ENCODE data around the gene GVQW3. TPM values are rescaled to one million over a fixed set of nuclear protein-coding genes. Genes with fewer than 3 reads are reported as not detected.
"Not testable (repeated sequence)": the region's sequence is repeated elsewhere in the genome, so short reads cannot be mapped to it uniquely, and the experiment has no call there.

GVQW3 gene
- polyA plus RNA-seq, 6 donors from 2014 or later, result 0.10 to 3.5 (median 0.86) TPM

DNA sequence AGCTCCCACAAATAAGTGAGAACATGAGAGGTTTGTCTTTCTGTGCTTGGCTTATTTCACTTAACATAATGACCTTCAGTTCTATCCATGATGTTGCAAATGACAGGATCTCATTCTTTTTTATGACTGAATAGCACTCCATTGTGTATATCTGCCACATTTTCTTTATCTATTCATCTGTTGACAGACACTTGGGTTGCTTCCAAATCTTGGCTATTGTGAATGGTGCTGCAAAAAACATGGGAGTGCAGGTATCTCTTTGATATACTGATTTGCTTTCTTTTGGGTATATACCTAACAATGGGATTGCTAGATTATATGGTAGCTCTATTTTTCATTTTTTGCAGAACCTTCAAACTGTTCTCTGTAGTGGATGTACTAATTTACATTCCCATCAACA, 13.3 kb downstream of the GVQW3 start:
- DNase-seq (no peak), ATAC-seq (ENCODE audit: low read depth in 2 of 2) (no peak)
- H3K27ac Mint-ChIP-seq, result peak overlapping the region in 3 of 6 donors; percentile 1 to 61 (median 19)
- no peaks in the 10 kb centered on the region for H3K36me3 Mint-ChIP-seq
- no peaks in the 10 kb centered on the region for H3K27me3 Mint-ChIP-seq
- peaks cover 0 to 3% (median 0%) of the 10 kb centered on the region in 7 donors for H3K9me3 Mint-ChIP-seq
- peaks cover 7 to 10% (median 10%) of the 10 kb centered on the region in 3 donors for H3K4me1 Mint-ChIP-seq
- no peak overlapping the region for H3K4me3 Mint-ChIP-seq

DNA sequence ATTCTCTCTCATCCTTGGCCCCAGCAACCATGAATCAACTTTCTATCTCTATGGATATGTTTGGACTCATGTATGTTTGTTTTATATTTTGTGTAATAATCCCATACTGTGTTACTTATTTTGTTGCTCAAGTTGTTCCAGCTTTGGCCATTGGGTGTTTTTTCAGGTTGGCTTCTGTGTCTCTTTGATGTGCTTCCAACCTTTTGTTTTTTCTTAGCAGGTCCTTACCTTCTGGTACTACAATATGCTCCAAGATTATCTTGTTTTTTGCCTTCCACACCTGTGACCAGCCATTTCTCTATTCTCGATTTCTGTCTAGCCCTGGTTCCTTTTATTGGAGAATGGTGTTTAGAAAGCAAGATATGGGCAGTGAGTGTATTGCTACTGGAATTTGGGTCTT, 14.2 kb downstream of the GVQW3 start:
- peaks cover 7 to 10% (median 10%) of the 10 kb centered on the region in 3 donors for H3K4me1 Mint-ChIP-seq
- H3K9me3 Mint-ChIP-seq, result peaks cover 0 to 3% (median 0%) of the 10 kb centered on the region in 7 donors
- no peaks in the 10 kb centered on the region for H3K27me3 Mint-ChIP-seq
- no peak overlapping the region for H3K4me3 Mint-ChIP-seq
- ATAC-seq (ENCODE audit: low read depth in 2 of 2) (no peak), DNase-seq (no peak)
- no peak overlapping the region for H3K27ac Mint-ChIP-seq
- H3K36me3 Mint-ChIP-seq, result no peaks in the 10 kb centered on the region

DNA sequence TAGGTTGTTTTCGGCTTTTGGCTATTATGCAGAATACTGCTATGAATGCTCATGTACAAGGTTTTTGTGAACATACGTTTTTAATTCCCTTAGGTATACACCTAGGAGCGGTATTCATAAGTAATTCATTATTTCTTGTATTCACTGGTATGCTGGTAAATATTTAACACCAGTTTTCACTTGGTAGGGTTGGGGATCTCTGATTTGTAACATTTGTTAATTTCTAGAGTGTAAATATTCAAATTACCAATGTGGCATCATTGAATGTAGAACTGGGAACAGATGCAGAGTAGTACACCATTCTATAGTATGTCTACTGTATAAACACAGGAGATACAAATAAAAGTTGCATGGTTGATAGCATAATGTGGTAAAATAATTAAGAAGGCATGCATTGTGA, 16.3 kb downstream of the GVQW3 start:
- no peak for DNase-seq
- Mint-ChIP-seq H3K27me3 (no peaks in the 10 kb centered on the region), H3K36me3 (no peaks in the 10 kb centered on the region), H3K27ac (peak overlapping the region in 2 of 6 donors; percentile 66 to 83), H3K4me3 (no peak overlapping the region), H3K4me1 (peaks cover 7 to 10% (median 10%) of the 10 kb centered on the region in 3 donors), H3K9me3 (peaks cover 0 to 3% (median 0%) of the 10 kb centered on the region in 7 donors)
- no peak for ATAC-seq (ENCODE audit: low read depth in 2 of 2)

DNA sequence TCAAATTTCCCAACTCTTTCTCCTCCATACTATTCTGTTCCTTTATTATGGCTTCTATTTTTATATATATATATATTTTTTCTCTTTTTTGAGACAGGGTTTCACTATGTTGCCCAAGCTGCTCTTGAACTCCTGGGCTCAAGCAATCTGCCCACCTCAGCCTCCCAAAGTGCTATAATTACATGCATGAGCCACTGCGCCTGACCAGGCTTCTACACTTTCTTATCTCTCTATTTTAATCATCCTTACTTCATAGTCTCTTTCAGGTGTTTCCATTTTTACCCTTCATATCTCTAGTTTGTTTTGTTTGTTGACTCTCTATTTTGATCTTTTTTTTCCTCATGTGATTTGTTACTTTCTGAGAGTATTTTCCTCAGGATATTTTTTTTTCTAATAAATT, 19.8 kb downstream of the GVQW3 start:
- no peaks in the 10 kb centered on the region for H3K36me3 Mint-ChIP-seq

DNA sequence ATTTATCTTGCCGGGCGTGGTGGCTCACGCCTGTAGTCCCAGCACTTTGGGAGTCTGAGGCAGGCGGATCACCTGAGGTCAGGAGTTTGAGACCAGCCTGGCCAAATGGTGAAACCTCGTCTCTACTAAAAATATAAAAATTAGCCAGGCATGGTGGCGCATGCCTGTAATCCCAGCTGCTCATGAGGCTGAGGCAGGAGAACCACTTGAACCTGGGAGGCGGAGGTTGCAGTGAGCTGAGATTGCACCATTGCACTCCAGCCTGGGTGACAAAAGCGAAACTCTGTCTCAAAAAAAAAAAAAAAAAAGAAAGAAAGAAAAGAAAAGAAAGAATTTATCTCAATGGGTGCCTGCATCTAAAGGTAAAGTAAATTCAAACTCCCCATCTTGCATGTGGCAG, 20.4 kb downstream of the GVQW3 start:
- H3K27me3 Mint-ChIP-seq; H3K36me3 Mint-ChIP-seq; DNase-seq; ATAC-seq (ENCODE audit: low read depth in 2 of 2); H3K9me3 Mint-ChIP-seq; H3K4me3 Mint-ChIP-seq; H3K27ac Mint-ChIP-seq; H3K4me1 Mint-ChIP-seq: not testable (repeated sequence)

More for the DNA sequence above, 19.8 kb downstream of the GVQW3 start:
- ATAC-seq (ENCODE audit: low read depth in 2 of 2) (no peak), DNase-seq (no peak)
- peaks cover 0 to 3% (median 0%) of the 10 kb centered on the region in 7 donors for H3K9me3 Mint-ChIP-seq
- H3K27ac Mint-ChIP-seq, result peak overlapping the region in 1 of 6 donors; percentile 1
- H3K27me3 Mint-ChIP-seq, result peaks cover 0 to 8% (median 4%) of the 10 kb centered on the region in 3 donors
- H3K4me3 Mint-ChIP-seq, result no peak overlapping the region
- H3K4me1 Mint-ChIP-seq, result no peaks in the 10 kb centered on the region

DNA sequence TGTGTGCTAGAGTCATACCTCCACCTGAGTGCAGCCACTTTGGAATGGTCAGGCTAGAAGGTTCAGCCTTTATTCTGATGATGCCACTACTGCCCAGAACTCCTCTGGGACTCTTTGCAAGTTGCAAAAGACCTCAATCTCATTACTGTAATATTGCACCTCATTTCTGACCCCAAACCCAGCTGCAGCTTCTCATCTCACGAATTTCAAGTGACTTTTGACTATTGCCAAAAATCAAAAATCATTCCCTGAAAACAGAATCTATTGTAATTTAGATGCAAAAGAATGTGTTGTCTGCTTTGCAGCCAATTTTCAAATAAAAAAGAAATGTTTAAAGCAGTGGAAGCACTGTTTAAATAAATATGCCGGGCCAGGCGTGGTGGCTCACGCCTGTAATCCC, 25.2 kb downstream of the GVQW3 start:
- H3K27ac Mint-ChIP-seq, result no peak overlapping the region
- peaks cover 0 to 8% (median 4%) of the 10 kb centered on the region in 3 donors for H3K27me3 Mint-ChIP-seq
- DNase-seq (no peak), ATAC-seq (ENCODE audit: low read depth in 2 of 2) (no peak)
- H3K4me1 Mint-ChIP-seq, result no peaks in the 10 kb centered on the region
- no peak overlapping the region for H3K4me3 Mint-ChIP-seq
- H3K36me3 Mint-ChIP-seq, result no peaks in the 10 kb centered on the region
- H3K9me3 Mint-ChIP-seq, result peaks cover 0 to 3% (median 0%) of the 10 kb centered on the region in 7 donors

DNA sequence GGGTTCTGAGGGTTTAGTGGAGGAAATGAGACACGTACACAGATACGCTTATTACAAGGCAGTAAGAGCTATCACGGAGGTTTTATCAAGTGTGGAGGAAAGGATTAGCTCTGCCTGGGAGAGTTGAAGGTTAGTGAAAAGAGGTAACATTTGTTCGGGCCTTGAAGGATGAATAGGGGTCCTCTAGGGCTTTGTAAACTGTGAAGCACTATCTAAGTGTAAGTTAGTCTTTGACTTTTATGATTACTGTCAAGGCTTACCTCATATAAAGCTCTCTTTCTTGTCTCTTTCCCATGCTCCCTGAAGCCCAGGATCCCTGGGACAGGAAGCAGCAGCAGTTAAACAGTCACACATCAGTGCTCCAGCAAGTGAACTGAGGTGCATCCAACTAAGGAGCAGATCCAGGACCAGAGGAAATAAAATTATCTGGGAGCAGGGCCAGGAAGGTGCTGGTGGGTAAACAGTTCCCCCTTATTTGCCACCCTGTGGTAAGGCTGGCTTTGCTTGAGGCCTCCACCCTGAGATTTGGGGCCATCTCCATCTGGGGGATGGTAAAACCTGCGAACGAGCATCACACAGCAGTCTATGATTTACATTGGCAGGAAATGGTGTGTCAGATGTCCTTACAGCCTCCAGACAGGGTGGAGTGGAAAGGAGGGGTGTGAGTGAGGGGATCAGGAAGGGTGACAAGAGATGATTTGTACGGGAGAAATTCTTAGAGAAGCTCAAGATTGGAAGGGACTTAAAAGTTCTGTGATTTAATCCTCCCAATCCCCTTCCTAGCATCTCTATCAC, 27.2 kb downstream of the GVQW3 start:
- Mint-ChIP-seq H3K27me3 (peaks cover 8 to 15% (median 12%) of the 10 kb centered on the region in 3 donors), H3K4me3 (no peak overlapping the region), H3K36me3 (no peaks in the 10 kb centered on the region), H3K4me1 (no peaks in the 10 kb centered on the region), H3K27ac (peak overlapping the region in 2 of 6 donors; percentile 28 to 47), H3K9me3 (peaks cover 0 to 3% (median 0%) of the 10 kb centered on the region in 7 donors)
- DNase-seq (no peak), ATAC-seq (ENCODE audit: low read depth in 2 of 2) (no peak)

DNA sequence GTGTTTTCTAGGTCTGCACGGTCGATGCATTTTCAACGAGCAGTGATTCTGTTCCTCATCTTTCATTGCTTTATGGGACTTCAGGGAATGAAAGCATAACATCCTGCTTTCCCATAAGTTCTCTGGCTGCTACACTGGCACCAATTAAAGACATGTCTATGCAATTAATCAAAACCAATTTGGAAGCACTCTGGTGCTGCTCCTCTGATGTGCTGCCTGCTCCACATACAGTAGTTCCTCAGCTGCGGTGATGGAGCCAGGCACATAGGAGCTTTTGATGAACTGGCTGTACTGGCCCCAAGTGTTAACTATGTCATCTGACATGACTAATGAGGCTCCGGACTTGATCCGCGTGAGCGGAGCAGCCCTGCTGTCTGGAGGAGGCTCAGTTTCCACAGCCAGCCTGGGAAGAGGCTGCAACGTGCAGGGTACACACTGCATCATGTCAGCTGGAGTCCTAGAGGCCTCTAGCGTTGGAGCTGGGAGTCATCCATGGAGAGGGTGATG, 29.8 kb downstream of the GVQW3 start:
- H3K27me3 Mint-ChIP-seq, result peaks cover 8 to 17% (median 11%) of the 10 kb centered on the region in 3 donors

DNA sequence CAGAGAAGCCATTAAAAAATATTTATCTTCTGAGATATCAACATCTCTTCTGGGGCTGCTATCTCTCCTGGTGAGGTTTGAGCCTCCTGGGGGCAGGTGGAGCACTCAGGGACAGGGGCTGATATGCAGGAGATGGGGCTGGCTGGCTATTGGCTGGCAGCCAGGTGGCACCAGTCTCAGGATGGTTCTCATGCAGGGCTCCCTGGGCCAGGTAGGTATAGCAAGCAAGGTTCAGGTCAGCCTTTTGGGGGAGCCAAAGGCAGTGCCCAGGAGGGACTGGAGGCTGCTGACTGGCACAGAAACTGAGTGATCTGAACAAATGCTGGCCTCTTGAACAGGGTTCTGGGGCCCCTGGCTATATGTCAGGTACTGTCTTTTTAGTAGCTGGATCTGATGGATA, 34.0 kb downstream of the GVQW3 start:
- no peaks in the 10 kb centered on the region for H3K36me3 Mint-ChIP-seq
- DNase-seq (no peak), ATAC-seq (ENCODE audit: low read depth in 2 of 2) (no peak)
- H3K27ac Mint-ChIP-seq, result no peak overlapping the region
- no peaks in the 10 kb centered on the region for H3K9me3 Mint-ChIP-seq
- no peak overlapping the region for H3K4me3 Mint-ChIP-seq
- H3K27me3 Mint-ChIP-seq, result peaks cover 23 to 32% (median 28%) of the 10 kb centered on the region in 3 donors
- H3K4me1 Mint-ChIP-seq, result no peaks in the 10 kb centered on the region

More for the DNA sequence above, 29.8 kb downstream of the GVQW3 start:
- Mint-ChIP-seq H3K9me3 (no peaks in the 10 kb centered on the region), H3K27ac (no peak overlapping the region), H3K4me1 (no peaks in the 10 kb centered on the region), H3K4me3 (no peak overlapping the region), H3K36me3 (no peaks in the 10 kb centered on the region)
- DNase-seq (no peak), ATAC-seq (ENCODE audit: low read depth in 2 of 2) (no peak)

DNA sequence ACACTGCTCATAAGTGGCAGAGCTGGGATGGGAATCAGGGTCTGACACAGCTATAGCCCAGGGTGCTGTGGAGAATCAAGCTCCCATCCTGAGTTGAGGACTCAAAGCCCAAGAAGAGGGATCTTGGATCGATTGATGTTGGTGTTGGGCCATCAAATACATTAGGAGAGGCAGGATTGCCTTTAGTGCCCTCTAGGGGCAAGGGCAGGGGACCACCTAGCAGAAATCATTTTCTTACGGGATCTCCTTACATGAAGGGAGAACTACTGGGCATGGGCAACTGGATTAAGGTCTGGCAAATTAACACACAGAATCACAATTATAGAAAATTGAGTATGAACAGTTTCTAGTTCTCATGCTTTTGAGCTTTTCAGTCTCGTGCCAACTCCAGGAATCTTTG, 38.8 kb downstream of the GVQW3 start:
- ATAC-seq (ENCODE audit: low read depth in 2 of 2) (peak; percentile 49 to 50), DNase-seq (peak; percentile 6)
- Mint-ChIP-seq H3K27me3 (peaks cover 15 to 22% (median 20%) of the 10 kb centered on the region in 3 donors), H3K4me3 (no peak overlapping the region), H3K36me3 (no peaks in the 10 kb centered on the region), H3K27ac (no peak overlapping the region), H3K4me1 (peaks cover 5 to 8% (median 6%) of the 10 kb centered on the region in 3 donors), H3K9me3 (no peaks in the 10 kb centered on the region)

DNA sequence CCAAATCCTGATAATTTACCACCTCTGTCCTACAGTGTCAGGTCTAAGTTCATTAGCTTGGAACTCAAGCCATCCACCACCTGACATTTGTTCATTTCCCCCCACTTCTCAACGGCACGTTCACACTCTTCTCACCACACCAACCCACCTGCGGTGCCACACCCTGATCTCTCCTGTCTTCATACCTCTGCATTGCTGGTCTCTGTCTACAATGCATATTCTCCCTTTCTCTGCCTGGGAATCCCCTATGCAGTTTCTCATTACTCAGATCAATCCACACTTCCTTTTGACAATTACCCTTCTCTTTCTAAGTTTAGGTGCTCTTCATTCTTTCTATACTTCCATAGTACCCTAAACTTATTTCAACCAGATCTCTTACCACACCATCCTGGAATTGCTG, 43.3 kb downstream of the GVQW3 start:
- DNase-seq (no peak), ATAC-seq (ENCODE audit: low read depth in 2 of 2) (peak in 1 of 2 donors; percentile 25)
- H3K27me3 Mint-ChIP-seq, result peaks cover 4 to 17% (median 13%) of the 10 kb centered on the region in 3 donors
- peaks cover 5 to 8% (median 6%) of the 10 kb centered on the region in 3 donors for H3K4me1 Mint-ChIP-seq
- no peaks in the 10 kb centered on the region for H3K36me3 Mint-ChIP-seq
- H3K4me3 Mint-ChIP-seq, result peak overlapping the region in 1 of 8 donors; percentile 25
- no peaks in the 10 kb centered on the region for H3K9me3 Mint-ChIP-seq
- H3K27ac Mint-ChIP-seq, result peak overlapping the region in 2 of 6 donors; percentile 3 to 8

DNA sequence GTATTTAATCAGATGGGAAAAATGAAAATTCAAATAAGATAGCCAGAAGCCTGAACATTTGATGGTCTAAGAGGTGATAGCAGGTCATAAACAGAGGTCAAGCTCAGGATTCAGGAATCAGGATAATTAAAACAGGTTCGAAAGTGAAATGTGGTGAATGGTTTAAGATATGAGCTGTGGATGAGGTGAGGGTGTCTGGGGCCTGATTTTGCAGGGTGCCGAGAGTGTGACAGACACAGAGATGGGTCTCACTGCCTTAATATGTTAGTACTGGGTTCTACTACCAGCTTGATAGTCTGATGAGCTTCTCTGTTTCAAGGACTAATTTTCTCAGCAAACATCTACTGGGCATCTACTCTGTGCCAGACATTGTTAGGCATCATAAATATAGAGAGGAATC, 43.8 kb downstream of the GVQW3 start:
- ATAC-seq (ENCODE audit: low read depth in 2 of 2) (no peak), DNase-seq (no peak)
- H3K9me3 Mint-ChIP-seq, result no peaks in the 10 kb centered on the region
- peak overlapping the region in 2 of 6 donors; percentile 8 to 12 for H3K27ac Mint-ChIP-seq
- H3K4me1 Mint-ChIP-seq, result peaks cover 5 to 8% (median 6%) of the 10 kb centered on the region in 3 donors
- no peak overlapping the region for H3K4me3 Mint-ChIP-seq
- H3K36me3 Mint-ChIP-seq, result no peaks in the 10 kb centered on the region
- peaks cover 4 to 15% (median 12%) of the 10 kb centered on the region in 3 donors for H3K27me3 Mint-ChIP-seq

DNA sequence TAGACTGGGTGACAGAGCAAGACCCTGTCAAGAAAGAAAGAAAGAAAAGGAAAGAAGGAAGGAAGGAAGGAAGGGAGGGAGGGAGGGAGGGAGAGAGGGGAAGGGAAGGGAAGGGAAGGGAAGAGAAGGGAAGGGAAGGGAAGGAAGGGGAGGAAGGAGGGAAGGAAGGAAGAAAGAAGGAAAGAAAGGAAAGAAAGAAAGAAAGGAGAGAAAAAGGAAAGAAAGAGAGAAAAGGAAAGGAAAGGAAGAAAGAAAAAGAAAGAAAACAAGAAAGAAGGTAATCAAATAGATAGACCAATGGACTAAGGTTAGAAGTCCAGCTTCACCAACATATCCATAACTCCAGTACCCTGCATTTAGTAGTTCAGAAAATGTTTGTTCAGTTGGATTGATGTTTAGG, 45.5 kb downstream of the GVQW3 start:
- no peak overlapping the region for H3K27ac Mint-ChIP-seq
- H3K27me3 Mint-ChIP-seq, result peaks cover 4 to 15% (median 12%) of the 10 kb centered on the region in 3 donors
- H3K9me3 Mint-ChIP-seq, result no peaks in the 10 kb centered on the region
- H3K36me3 Mint-ChIP-seq, result no peaks in the 10 kb centered on the region
- DNase-seq, result no peak
- peaks cover 5 to 8% (median 6%) of the 10 kb centered on the region in 3 donors for H3K4me1 Mint-ChIP-seq
- no peak for ATAC-seq (ENCODE audit: low read depth in 2 of 2)
- no peak overlapping the region for H3K4me3 Mint-ChIP-seq

DNA sequence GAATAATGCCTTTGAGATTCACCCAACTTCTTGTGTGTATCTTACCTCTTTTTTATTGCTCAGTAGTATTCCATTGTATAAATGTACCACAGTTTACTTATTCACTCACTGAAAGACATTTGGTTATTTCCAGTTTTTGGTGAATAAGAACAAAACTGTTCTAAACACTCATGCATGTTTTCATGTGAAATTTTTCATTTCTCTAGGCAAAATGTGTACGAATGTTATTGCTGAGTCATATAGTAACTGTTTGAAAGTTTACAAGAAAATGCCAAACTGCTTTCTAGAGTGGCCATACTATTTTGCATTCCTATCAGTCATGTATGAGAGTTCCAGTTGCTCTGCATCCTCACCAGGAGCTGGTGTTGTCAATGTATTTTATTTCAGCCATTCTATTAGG, 54.9 kb downstream of the GVQW3 start:
- Mint-ChIP-seq H3K36me3 (no peaks in the 10 kb centered on the region), H3K27me3 (no peaks in the 10 kb centered on the region), H3K4me3 (no peak overlapping the region), H3K9me3 (no peaks in the 10 kb centered on the region), H3K27ac (no peak overlapping the region), H3K4me1 (peaks cover 0 to 2% (median 0%) of the 10 kb centered on the region in 3 donors)
- no peak for ATAC-seq (ENCODE audit: low read depth in 2 of 2)
- DNase-seq, result no peak

All from naive B cell (primary cell).